ENCODE results near the gene PRR5. TPM values are rescaled to one million over a fixed set of nuclear protein-coding genes. Genes with fewer than 3 reads are reported as not detected.

The PRR5 gene
- total RNA-seq, 2 experiments from 2014 or later: 29.0 to 31.6 TPM

- Histone ChIP-seq H3K9me3 (ENCODE audit: control insufficient read depth in 1 of 2, insufficient read depth in 1 of 2, low read length in 2 of 2) (peaks cover 0 to 6% of the 10 kb centered on the region in 2 experiments), H3K4me3 (ENCODE audit: low read length) (no peak overlapping the region), H3K27ac (ENCODE audit: low read depth in 1 of 2, low read length in 2 of 2) (no peak overlapping the region), H3K27me3 (ENCODE audit: control insufficient read depth in 1 of 2, insufficient read depth in 2 of 2, low read length in 2 of 2) (no peaks in the 10 kb centered on the region), H3K36me3 (ENCODE audit: insufficient read depth, low read length) (peaks cover 11% of the 10 kb centered on the region), H3K4me1 (ENCODE audit: insufficient read depth, low read length) (peaks cover 7% of the 10 kb centered on the region)
- Mint-ChIP-seq H3K9me3 (no peaks in the 10 kb centered on the region), H3K4me1 (ENCODE audit: low read depth) (peaks cover 4% of the 10 kb centered on the region), H3K27ac (no peak overlapping the region), H3K4me3 (no peak overlapping the region), H3K27me3 (no peaks in the 10 kb centered on the region), H3K36me3 (ENCODE audit: low read depth) (peaks cover 5% of the 10 kb centered on the region)
- ChIA-PET CTCF (no interaction called here), POLR2A (no interaction called here)
- ATAC-seq (ENCODE audit: poor library complexity) (no peak), DNase-seq (no peak)
- TF ChIP-seq CTCF (IDR thresholded peaks at IDR 0.05): no peak
- intact Hi-C loops (cut with DNase I, micrococcal nuclease): no loop called here
Measured at GRCh38 chr22:44734278-44734677, 32.3 kb downstream of the PRR5 start.

DNA sequence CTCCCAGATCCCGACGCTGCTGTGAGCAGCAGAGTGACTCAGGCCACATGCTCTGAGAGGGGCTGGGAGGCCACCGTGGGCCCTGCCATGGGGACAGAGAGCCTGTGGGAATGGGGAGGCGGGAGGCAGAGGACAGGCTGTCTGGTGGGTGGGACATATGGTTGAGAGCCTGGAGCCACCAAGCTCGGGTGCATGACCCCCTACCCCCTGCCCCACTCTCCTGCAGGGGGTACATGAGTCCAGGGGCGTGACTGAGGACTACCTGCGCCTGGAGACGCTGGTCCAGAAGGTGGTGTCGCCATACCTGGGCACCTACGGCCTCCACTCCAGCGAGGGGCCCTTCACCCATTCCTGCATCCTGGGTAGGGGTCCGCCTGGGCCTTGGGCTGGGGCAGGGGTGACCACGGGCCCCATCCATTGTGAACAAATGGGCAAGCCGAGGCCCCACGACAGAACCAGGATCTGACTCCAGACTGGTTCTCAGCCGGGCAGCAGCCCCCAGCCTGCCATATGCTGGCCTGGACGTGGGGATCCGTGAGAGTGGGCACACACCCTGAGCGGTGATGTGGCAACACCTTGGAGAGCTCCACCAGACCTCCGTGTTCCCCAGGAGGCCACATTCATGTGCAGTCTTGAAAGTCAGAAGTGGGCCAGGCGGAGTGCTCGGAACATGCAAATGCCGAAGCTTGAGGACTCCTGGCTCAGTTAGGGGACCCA is 33.0 kb downstream of the PRR5 start:
- peaks cover 5% of the 10 kb centered on the region for H3K36me3 Mint-ChIP-seq (ENCODE audit: low read depth)
- no peak overlapping the region for H3K27ac Mint-ChIP-seq
- intact Hi-C loops (cut with DNase I, micrococcal nuclease): no loop called here
- ATAC-seq (ENCODE audit: poor library complexity) (no peak), DNase-seq (no peak)
- no peak overlapping the region for H3K4me3 ChIP-seq (ENCODE audit: low read length)
- no peaks in the 10 kb centered on the region for H3K27me3 ChIP-seq (ENCODE audit: control insufficient read depth in 1 of 2, insufficient read depth in 2 of 2, low read length in 2 of 2)
- no peak overlapping the region for H3K4me3 Mint-ChIP-seq
- ChIA-PET CTCF (interaction anchor here (0.7 to 1.4 kb wide), 3 partner anchors 29 to 50 kb away, joined by 3 to 7 read pairs (median 6); no protein-coding TSS in a partner anchor), POLR2A (no interaction called here)
- H3K4me1 ChIP-seq (ENCODE audit: insufficient read depth, low read length): peaks cover 7% of the 10 kb centered on the region
- H3K27me3 Mint-ChIP-seq: no peaks in the 10 kb centered on the region
- peaks cover 4% of the 10 kb centered on the region for H3K4me1 Mint-ChIP-seq (ENCODE audit: low read depth)
- TF ChIP-seq CTCF (IDR thresholded peaks at IDR 0.05): no peak
- peaks cover 6% of the 10 kb centered on the region for H3K36me3 ChIP-seq (ENCODE audit: insufficient read depth, low read length)
- H3K9me3 ChIP-seq (ENCODE audit: control insufficient read depth in 1 of 2, insufficient read depth in 1 of 2, low read length in 2 of 2): peaks cover 0 to 6% of the 10 kb centered on the region in 2 experiments
- H3K27ac ChIP-seq (ENCODE audit: low read depth in 1 of 2, low read length in 2 of 2): no peak overlapping the region
- H3K9me3 Mint-ChIP-seq: no peaks in the 10 kb centered on the region

GRCh38 chr22:44735518-44736428 is 33.8 kb downstream of the PRR5 start:
- no peak overlapping the region for H3K4me3 ChIP-seq (ENCODE audit: low read length)
- H3K27me3 ChIP-seq (ENCODE audit: control insufficient read depth in 1 of 2, insufficient read depth in 2 of 2, low read length in 2 of 2): no peaks in the 10 kb centered on the region
- ChIA-PET POLR2A (no interaction called here), CTCF (interaction anchor here (0.7 to 1.4 kb wide), 4 partner anchors 30 to 924 kb away, joined by 3 to 7 read pairs (median 4); partner anchors contain the start of gene EFCAB6)
- H3K36me3 Mint-ChIP-seq (ENCODE audit: low read depth): peaks cover 4% of the 10 kb centered on the region
- intact Hi-C loops (cut with DNase I, micrococcal nuclease): loop anchor here (1.0 to 2.0 kb wide), 2 partner anchors 38 to 743 kb away; no protein-coding TSS in a partner anchor
- H3K27ac Mint-ChIP-seq: no peak overlapping the region
- peaks cover 4% of the 10 kb centered on the region for H3K4me1 Mint-ChIP-seq (ENCODE audit: low read depth)
- H3K9me3 Mint-ChIP-seq: no peaks in the 10 kb centered on the region
- DNase-seq (peak; percentile 71 to 91 (median 81)), ATAC-seq (ENCODE audit: poor library complexity) (peak; percentile 81)
- H3K4me1 ChIP-seq (ENCODE audit: insufficient read depth, low read length): peaks cover 7% of the 10 kb centered on the region
- H3K27me3 Mint-ChIP-seq: no peaks in the 10 kb centered on the region
- no peak overlapping the region for H3K4me3 Mint-ChIP-seq
- TF ChIP-seq CTCF (IDR thresholded peaks at IDR 0.05): peak; percentile 98
- no peak overlapping the region for H3K27ac ChIP-seq (ENCODE audit: low read depth in 1 of 2, low read length in 2 of 2)
- peaks cover 6% of the 10 kb centered on the region for H3K36me3 ChIP-seq (ENCODE audit: insufficient read depth, low read length)
- peaks cover 0 to 6% of the 10 kb centered on the region in 2 experiments for H3K9me3 ChIP-seq (ENCODE audit: control insufficient read depth in 1 of 2, insufficient read depth in 1 of 2, low read length in 2 of 2)

Data from CD4-positive, alpha-beta T cell (primary cell).